B cell (primary cell): ENCODE results near the gene PRRC2B.

ENCODE experiments used
- CTCF ChIP-seq: fragments of 200-600 bp; IDR thresholded peaks from one replicate; pipeline ENCODE4 v1.8.0; 2022; ENCODE audit warnings: antibody characterized with exemption, mild to moderate bottlenecking
- EZH2 ChIP-seq: IDR thresholded peaks from 2 replicates; pipeline ENCODE4 v1.6.1; 2012; ENCODE audit warnings: borderline replicate concordance, low read depth, mild to moderate bottlenecking, moderate library complexity, low read length; ENCODE audit not compliant: insufficient read depth, poor library complexity, severe bottlenecking

GRCh38 chr9:131496844-131497405 is 103.0 kb downstream of the PRRC2B start:
- TF ChIP-seq CTCF = no peak
- TF ChIP-seq EZH2 = no peak
